Fibroblast of peridontal ligament (primary cell): ENCODE measurements around the gene SNAPC3.
"Not testable (repeated sequence)": the region's sequence is repeated elsewhere in the genome, so short reads cannot be mapped to it uniquely, and the experiment has no call there.

ENCODE experiments used
- DNase-seq: peaks from one replicate; pipeline ENCODE4 v3.0.0-alpha.2; 2010; ENCODE audit errors: extremely low read depth

SNAPC3 gene

DNA sequence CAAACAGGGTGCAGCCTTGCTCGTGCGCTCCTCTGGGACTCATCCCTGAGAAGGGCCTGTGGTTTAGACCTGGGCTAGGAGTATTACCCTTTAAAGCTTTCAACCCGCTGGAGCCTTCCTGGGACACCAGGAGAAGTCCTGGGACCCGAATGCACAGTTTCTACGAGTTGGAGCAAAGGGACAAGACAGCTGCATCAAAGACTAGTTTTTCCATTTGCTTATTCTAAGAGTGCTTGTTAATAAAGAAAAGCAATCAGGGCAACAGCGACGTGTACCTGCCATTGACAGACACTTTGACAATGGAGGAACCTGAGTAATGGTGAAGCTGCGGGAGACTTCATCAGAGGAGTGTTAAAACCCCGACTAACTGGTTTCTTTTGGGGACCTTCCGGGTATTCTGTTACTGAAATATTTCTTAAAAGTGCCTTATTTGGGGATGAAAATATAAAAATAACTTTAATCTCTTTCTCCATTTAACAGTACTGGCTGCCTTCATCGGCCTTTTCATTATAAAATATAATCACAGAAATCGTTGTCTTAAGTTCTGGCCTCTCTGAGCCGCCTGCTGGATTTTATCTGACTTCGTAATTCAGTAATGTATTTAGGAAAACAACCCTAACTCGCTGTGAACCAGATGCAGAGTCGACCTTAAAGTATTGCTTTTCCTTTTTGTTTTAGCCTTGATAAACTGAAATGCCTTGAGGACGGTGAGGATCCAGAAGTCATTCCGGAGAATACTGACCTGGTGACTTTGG lies 732 bp downstream of the SNAPC3 start:
- peak; percentile 70 for DNase-seq

GRCh38 chr9:15426019-15426418 lies 3.3 kb downstream of the SNAPC3 start:
- DNase-seq, result no peak

DNA sequence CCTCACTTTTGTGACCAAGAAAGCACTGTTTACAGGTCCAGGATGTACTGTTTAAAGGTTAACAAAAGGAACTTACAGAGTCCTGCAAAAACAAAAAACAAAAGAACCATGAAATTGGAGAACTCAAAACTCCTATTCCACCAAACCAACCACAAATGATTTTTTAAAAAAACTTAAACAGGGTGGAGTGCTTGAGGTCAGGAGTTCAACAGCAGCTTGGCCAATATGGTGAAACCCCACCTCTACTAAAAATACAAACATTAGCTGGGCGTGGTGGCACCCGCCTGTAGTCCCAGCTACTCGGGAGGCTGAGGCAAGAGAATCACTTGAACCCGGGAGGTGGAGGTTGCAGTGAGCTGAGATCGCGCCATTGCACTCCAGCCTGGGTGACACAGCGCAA lies 5.0 kb downstream of the SNAPC3 start:
- not testable (repeated sequence) for DNase-seq

GRCh38 chr9:15430920-15431844 lies 8.5 kb downstream of the SNAPC3 start:
- no peak for DNase-seq

- no peak for DNase-seq
These were observed 10.5 kb downstream of the SNAPC3 start for GRCh38 chr9:15433191-15433590.

DNA sequence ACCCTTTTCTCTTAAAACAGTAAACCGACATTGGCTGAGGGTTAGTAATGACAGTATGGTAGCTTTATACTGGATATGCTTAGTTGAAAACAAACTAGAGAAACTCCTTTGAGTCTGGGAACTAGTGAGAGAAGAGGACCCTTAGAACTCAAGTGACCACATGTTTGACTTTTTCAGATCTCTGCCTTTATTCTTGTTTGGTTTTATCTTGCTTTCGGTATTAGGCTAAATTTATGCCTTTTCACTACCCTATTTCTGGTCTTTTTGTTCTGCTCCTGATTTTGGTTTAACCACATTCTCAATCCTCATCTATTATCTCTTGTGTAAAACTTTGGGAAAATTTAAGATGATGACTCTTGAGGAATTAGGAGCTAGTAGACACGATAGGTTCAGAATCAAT lies 11.0 kb downstream of the SNAPC3 start:
- no peak for DNase-seq

- no peak for DNase-seq
These were observed 16.2 kb downstream of the SNAPC3 start for GRCh38 chr9:15438891-15439290.

- not testable (repeated sequence) for DNase-seq
These were observed 19.2 kb downstream of the SNAPC3 start for GRCh38 chr9:15441841-15442240.

DNA sequence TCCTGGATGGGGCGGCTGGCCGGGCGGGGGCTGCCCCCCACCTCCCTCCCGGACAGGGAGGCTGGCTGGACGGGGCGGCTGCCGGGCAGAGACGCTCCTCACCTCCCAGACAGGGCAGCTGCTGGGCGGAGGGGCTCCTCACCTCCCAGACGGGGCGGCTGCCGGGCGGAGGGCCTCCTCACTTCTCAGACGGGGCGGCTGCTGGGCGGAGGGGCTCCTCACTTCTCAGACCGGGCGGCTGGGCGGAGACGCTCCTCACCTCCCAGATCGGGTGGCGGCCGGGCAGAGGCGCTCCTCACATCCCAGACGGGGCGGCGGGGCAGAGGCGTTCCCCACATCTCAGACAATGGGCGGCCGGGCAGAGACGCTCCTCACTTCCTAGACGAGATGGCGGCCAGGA lies 19.6 kb downstream of the SNAPC3 start:
- not testable (repeated sequence) for DNase-seq

- DNase-seq, result no peak
These were observed 21.5 kb downstream of the SNAPC3 start for GRCh38 chr9:15444141-15444540.

DNA sequence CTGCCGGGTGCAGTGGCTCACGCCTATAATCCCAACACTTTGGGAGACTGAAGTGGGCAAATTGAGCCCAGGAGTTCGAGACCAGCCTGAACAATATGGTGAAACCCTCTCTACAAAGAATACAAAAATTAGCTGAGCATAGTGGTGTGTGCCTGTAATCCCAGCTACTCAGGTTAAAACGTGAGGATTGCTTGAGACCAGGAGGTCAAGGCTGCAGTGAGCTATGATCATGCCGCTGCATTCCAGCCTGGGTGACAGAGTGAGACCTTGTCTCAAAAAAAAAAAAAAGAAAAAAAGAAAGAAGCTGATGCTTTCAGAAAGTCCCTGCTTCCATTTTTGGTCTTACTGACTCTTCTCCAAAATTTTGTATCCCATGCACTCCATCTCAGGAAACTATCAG lies 31.3 kb downstream of the SNAPC3 start:
- no peak for DNase-seq

DNA sequence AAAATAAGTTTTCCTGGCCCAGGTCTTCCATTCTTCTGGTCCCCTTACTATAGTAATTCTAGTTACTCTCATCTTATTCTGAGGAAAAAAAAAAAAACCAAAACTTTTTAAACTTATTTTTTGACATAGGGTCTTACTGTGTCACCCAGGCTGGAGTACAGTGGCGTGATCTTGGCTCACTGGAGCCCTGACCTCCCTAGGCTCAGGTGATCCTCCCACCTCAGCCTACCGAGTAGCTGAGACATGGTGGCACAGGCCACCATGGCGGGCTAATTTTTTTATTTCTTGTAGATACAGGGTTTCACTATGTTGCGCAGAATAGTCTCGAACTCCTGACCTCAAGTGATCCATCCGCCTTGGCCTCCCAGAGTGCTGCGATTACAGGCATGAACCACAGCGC lies 38.4 kb downstream of the SNAPC3 start:
- DNase-seq, result no peak

DNA sequence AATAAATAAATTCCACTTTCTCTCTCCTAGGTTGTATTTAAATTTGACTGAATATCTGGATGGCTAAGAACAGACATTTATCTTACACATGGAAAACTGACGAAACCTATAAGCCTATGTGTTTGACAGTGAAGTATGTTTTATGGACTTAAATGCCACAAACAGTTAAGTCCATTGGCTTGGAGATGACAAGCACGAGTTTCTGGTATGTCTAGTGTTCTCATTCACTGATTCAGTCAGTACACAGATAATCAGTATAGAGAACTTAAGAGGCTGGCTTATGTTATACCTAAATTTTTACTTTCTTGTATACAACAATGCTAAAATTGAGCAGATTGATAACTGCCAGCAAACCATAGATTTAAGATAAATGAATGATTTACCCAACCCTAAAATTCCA lies 38.9 kb downstream of the SNAPC3 start:
- no peak for DNase-seq

DNA sequence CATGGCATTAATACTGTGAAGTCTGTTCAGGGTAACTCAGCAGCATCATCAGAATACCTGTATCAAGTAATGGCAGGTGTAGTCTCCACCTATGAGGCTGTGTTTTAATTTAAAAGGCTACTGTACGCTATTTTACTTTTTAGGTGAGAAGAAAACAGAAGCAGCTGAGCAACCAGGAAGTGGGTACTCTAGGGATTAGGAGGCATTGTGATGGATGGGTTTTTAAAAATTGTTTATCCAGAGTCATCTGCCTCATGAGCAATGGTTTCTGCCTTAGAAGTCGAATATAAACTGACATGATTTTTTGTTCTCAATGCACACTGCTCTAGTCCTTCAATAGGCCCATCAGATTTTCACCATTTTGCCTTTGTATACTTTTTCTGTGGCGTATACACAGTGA lies 45.5 kb downstream of the SNAPC3 start:
- no peak for DNase-seq

DNA sequence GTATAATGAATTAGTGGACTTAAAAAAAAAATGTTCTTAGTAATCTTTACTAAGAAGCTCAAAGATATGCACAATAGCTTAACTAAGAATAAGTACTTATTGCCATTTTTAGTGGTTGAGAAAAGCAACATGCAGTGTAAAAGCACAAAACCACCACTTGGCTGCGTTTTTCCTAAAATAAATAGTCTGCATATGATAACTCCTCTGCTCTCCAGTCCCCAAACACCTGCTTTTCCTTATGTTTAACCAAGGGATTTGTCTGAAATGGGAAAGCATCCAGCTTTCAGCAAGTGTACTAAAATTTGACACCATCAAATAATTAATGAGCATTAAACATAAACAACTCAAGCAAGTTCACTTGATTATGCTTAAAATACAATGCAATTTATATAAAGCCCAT lies 46.7 kb downstream of the SNAPC3 start:
- peak; percentile 50 for DNase-seq

DNA sequence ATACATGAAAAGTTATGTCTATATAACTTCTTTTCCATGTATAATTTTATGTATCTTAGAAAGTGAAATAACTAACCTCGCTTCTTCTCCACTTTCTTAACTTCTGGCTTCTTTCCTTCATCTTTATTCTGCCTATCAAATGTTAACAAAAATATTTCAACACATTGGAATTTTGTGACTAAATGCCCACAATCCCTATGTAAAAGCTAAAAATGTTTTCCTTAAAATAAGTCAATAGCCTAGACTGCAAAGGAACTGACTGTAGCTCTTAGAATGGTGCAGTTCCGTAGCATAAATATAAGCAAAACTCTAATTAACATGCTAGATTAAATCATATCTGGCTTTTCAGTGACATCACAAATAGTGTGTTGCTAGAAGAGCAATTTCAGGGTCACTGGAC lies 47.2 kb downstream of the SNAPC3 start:
- DNase-seq, result peak; percentile 54

DNA sequence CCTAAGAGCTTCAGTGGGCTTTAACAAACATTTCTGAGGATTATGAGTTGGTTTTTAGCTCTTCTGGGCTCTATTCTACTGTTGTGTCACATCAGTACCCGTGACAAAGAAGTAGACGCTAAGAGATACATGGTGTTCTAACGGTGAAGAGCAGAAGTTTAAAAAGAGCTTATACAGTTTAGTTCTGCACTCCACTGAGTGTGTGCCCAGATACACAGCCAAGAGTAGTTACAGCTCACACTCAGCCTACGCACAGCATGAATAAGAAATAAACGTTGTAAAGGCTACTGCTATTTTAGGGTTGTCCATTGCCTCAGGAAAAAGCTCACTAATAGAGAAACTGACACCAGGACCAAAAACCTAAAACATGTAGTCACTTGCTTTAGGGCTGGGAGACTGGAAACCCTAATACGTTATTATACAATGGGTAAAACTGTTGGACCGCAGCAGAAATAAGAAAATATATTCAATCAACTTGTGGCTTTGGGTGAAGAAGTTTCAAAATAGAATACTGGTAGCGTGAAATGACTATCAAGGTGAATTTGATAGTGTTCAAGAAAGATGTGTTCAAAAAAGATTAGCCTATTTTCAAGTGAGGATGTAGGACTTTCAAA lies 53.4 kb downstream of the SNAPC3 start:
- no peak for DNase-seq

GRCh38 chr9:15480028-15480427 lies 57.4 kb downstream of the SNAPC3 start:
- no peak for DNase-seq

DNA sequence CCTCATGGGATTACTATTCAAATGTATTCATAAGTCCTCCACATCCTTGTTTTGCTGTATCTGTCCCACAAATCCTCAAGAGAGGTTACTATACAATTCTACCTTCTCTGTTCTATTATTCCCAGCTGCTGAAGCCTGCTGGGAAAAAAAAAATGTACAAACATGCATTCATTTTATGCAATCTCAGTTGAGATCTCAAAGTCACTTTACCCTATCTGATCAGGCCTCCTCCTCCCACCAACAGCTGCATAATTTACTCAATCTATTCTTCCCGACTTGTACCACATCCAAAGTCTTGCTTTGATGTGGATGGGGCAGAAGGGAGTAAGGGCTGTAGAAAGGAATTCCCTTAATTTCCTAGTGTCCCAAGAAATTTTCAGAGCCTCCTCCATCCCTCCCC lies 59.5 kb downstream of the SNAPC3 start:
- DNase-seq, result peak; percentile 64

- DNase-seq, result no peak
These were observed 62.1 kb downstream of the SNAPC3 start for GRCh38 chr9:15484802-15485201.

DNA sequence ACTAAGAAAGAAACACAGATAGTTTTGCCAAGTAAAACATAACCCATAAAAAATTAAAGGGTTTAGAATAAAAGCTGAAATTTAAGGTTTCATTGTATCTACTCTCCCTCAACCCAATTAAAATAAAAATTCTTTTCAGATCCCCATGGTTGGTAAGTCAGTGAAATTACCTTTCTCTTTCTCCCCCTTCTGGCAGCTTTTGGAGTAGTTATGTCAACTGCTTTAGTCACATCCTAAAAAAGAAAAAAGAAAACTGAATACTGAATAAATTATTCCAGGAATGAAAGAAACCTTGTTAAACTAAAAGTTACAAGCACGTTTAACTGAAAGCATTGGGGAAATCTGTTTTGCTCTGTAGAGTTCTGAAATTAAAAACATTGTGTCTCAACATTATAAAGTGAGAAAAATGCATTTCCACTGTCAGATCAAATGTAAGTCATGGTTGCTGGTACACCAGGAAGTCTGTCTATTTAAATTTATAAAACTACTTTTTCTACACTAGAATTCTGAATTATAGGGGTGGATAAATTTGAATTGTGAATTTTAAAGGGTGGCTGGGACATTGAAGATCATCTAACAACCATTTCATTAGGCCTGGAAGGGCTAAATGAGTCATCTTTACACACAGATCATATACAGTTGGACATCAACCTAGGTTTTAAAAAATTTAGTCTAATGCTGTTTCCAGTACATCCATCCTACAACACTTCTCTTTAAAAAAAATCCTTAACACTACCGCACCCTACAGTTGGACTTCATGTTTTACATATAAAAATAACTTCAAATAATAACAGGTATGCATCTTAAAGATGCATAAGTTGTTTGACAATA lies 63.4 kb downstream of the SNAPC3 start:
- peak; percentile 50 for DNase-seq

GRCh38 chr9:15491950-15492349 lies 69.3 kb downstream of the SNAPC3 start:
- DNase-seq, result no peak
